Nephron progenitor cell (in vitro differentiated cells): ENCODE results near the gene HIVEP2.
A peak's percentile ranks its signal among the peaks of the same experiment; 100 is the strongest.

ENCODE experiments used
- DNase-seq: peaks from one replicate; pipeline ENCODE4 v3.0.0; 2021
- H3K27ac Mint-ChIP-seq: 2 replicates; pipeline ENCODE4 v1.8.0; 2021; ENCODE audit warnings: mild to moderate bottlenecking, moderate library complexity, mixed read lengths
- H3K27me3 Mint-ChIP-seq: 2 replicates; pipeline ENCODE4 v1.8.0; 2021; ENCODE audit warnings: mild to moderate bottlenecking, low read depth, mixed read lengths; ENCODE audit not compliant: poor library complexity
- H3K36me3 Mint-ChIP-seq: 2 replicates; pipeline ENCODE4 v1.8.0; 2021; ENCODE audit warnings: low read depth, mixed read lengths
- H3K4me1 Mint-ChIP-seq: 2 replicates; pipeline ENCODE4 v1.8.0; 2021; ENCODE audit warnings: mixed read lengths
- H3K4me3 Mint-ChIP-seq: 2 replicates; pipeline ENCODE4 v1.8.0; 2021; ENCODE audit warnings: mild to moderate bottlenecking, moderate library complexity, mixed read lengths
- H3K9me3 Mint-ChIP-seq: 2 replicates; pipeline ENCODE4 v1.8.0; 2021; ENCODE audit warnings: mild to moderate bottlenecking, moderate library complexity, mixed read lengths
- CTCF ChIP-seq: fragments of 200-600 bp; sonication (generic); IDR thresholded peaks from 2 replicates; pipeline ENCODE4 v1.5.0; 2021; ENCODE audit warnings: antibody characterized with exemption

Gene HIVEP2

GRCh38 chr6:142841915-142842314, 103.1 kb downstream of the HIVEP2 start:
- TF ChIP-seq CTCF: no peak
- no peak for DNase-seq
- peaks cover 9% of the 10 kb centered on the region for H3K36me3 Mint-ChIP-seq
- H3K27me3 Mint-ChIP-seq: no peaks in the 10 kb centered on the region
- no peaks in the 10 kb centered on the region for H3K9me3 Mint-ChIP-seq
- peaks cover 50% of the 10 kb centered on the region for H3K4me1 Mint-ChIP-seq
- no peak overlapping the region for H3K27ac Mint-ChIP-seq
- no peak overlapping the region for H3K4me3 Mint-ChIP-seq

- H3K27me3 Mint-ChIP-seq: no peaks in the 10 kb centered on the region
- no peaks in the 10 kb centered on the region for H3K9me3 Mint-ChIP-seq
- H3K27ac Mint-ChIP-seq: peak overlapping the region; percentile 87
- DNase-seq: no peak
- no peak overlapping the region for H3K4me3 Mint-ChIP-seq
- peaks cover 27% of the 10 kb centered on the region for H3K4me1 Mint-ChIP-seq
- TF ChIP-seq CTCF: no peak
- H3K36me3 Mint-ChIP-seq: peaks cover 9% of the 10 kb centered on the region
Measured at GRCh38 chr6:142839686-142840040, 105.3 kb downstream of the HIVEP2 start.

GRCh38 chr6:142838821-142839685, 105.9 kb downstream of the HIVEP2 start:
- no peak for TF ChIP-seq CTCF
- DNase-seq: no peak
- Mint-ChIP-seq H3K36me3 (peaks cover 9% of the 10 kb centered on the region), H3K27ac (peak overlapping the region; percentile 87), H3K27me3 (no peaks in the 10 kb centered on the region), H3K9me3 (no peaks in the 10 kb centered on the region), H3K4me3 (no peak overlapping the region), H3K4me1 (peaks cover 21% of the 10 kb centered on the region)

GRCh38 chr6:142835787-142836535, 109.0 kb downstream of the HIVEP2 start:
- H3K4me3 Mint-ChIP-seq: no peak overlapping the region
- no peak for TF ChIP-seq CTCF

GRCh38 chr6:142834853-142835252, 110.1 kb downstream of the HIVEP2 start:
- Mint-ChIP-seq H3K27me3 (no peaks in the 10 kb centered on the region), H3K4me1 (peaks cover 17% of the 10 kb centered on the region), H3K4me3 (no peak overlapping the region), H3K9me3 (no peaks in the 10 kb centered on the region), H3K27ac (no peak overlapping the region), H3K36me3 (no peaks in the 10 kb centered on the region)
- no peak for DNase-seq
- no peak for TF ChIP-seq CTCF

More at GRCh38 chr6:142835787-142836535, 109.0 kb downstream of the HIVEP2 start:
- peaks cover 15% of the 10 kb centered on the region for H3K4me1 Mint-ChIP-seq
- no peak overlapping the region for H3K27ac Mint-ChIP-seq
- no peak for DNase-seq
- H3K27me3 Mint-ChIP-seq: no peaks in the 10 kb centered on the region
- no peaks in the 10 kb centered on the region for H3K36me3 Mint-ChIP-seq
- H3K9me3 Mint-ChIP-seq: no peaks in the 10 kb centered on the region
